Stimulated activated CD4-positive, alpha-beta T cell treated with anti-CD3 and anti-CD28 coated beads, Interleukin-4, amount 100 ng/mL, for 48 hours (primary cell): ENCODE measurements around the gene VANGL1.
"Not testable (repeated sequence)": the region's sequence is repeated elsewhere in the genome, so short reads cannot be mapped to it uniquely, and the experiment has no call there.

Source experiments
- DNase-seq, 2 donors: peaks; one replicate each; pipeline ENCODE4 v3.0.0-alpha.2; 2020; ENCODE audit warnings: low read depth in 2 of 2

VANGL1 gene

GRCh38 chr1:115641762-115642167 is at the start of gene VANGL1:
VANGL1 (plus strand) TSS chr1:115641970; CDS start chr1:115651414, 9,444 bp downstream.
- DNase-seq: peak in 1 of 2 donors; percentile 42

- no peak for DNase-seq
These were observed 49.5 kb upstream of the VANGL1 start for GRCh38 chr1:115592264-115592663.

- no peak for DNase-seq
These were observed 48.2 kb upstream of the VANGL1 start for GRCh38 chr1:115593365-115594259.

GRCh38 chr1:115594600-115594999 is 47.2 kb upstream of the VANGL1 start:
- no peak for DNase-seq

- peak; percentile 59 to 69 for DNase-seq
These were observed 46.3 kb upstream of the VANGL1 start for GRCh38 chr1:115595279-115596079.

- no peak for DNase-seq
These were observed 45.5 kb upstream of the VANGL1 start for GRCh38 chr1:115596080-115596780.

GRCh38 chr1:115604508-115604907 is 37.3 kb upstream of the VANGL1 start:
- DNase-seq: no peak

GRCh38 chr1:115606305-115606704 is 35.5 kb upstream of the VANGL1 start:
- no peak for DNase-seq

- no peak for DNase-seq
These were observed 32.7 kb upstream of the VANGL1 start for GRCh38 chr1:115609021-115609420.

- DNase-seq: no peak
These were observed 28.0 kb upstream of the VANGL1 start for GRCh38 chr1:115613767-115614166.

- no peak for DNase-seq
These were observed 21.3 kb upstream of the VANGL1 start for GRCh38 chr1:115620453-115620852.

GRCh38 chr1:115620950-115621349 is 20.8 kb upstream of the VANGL1 start:
- no peak for DNase-seq

GRCh38 chr1:115624859-115625258 is 16.9 kb upstream of the VANGL1 start:
- DNase-seq: no peak

GRCh38 chr1:115630342-115630741 is 11.4 kb upstream of the VANGL1 start:
- no peak for DNase-seq

GRCh38 chr1:115632251-115633026 is 9.3 kb upstream of the VANGL1 start:
- no peak for DNase-seq

- not testable (repeated sequence) for DNase-seq
These were observed 8.2 kb upstream of the VANGL1 start for GRCh38 chr1:115633606-115634005.

GRCh38 chr1:115637247-115637646 is 4.5 kb upstream of the VANGL1 start:
- not testable (repeated sequence) for DNase-seq

GRCh38 chr1:115640384-115640783 is 1.4 kb upstream of the VANGL1 start:
- DNase-seq: no peak

- no peak for DNase-seq
These were observed 650 bp downstream of the VANGL1 start for GRCh38 chr1:115642168-115643072.

GRCh38 chr1:115643225-115643624 is 1.5 kb downstream of the VANGL1 start:
- no peak for DNase-seq
